A673 (cell line): ENCODE measurements around the gene STH. TPM values are rescaled to one million over a fixed set of nuclear protein-coding genes. Genes with fewer than 3 reads are reported as not detected.

ENCODE experiments used
- BruUV-seq: library from RNA; stranded (reverse); fragments of 400-500 nt; replicated peaks from 2 replicates; lab custom pipeline; 2021; lab: Mats Ljungman, UMichigan
- CTCF ChIA-PET: fragments of 300-600 bp; sonication (Branson Sonifier 250); formaldehyde crosslinking; loops from one replicate; lab custom pipeline; 2022; ENCODE audit warnings: antibody characterized with exemption; lab: Charles Lee
- POLR2A ChIA-PET: fragments of 300-600 bp; sonication (Branson Sonifier 250); formaldehyde crosslinking; loops from one replicate; lab custom pipeline; 2022; ENCODE audit warnings: antibody characterized with exemption; ENCODE audit not compliant: low non-redundant PET; lab: Charles Lee
- DNase-seq: peaks from one replicate; pipeline ENCODE4 v3.0.0-alpha.2; 2015; ENCODE audit warnings: low spot score
- H3K27ac ChIP-seq: fragments of 200-600 bp; sonication (generic); 2 replicates; pipeline ENCODE4 v1.5.1; 2016; ENCODE audit warnings: mixed run types, low read depth, mild to moderate bottlenecking, mixed read lengths, antibody characterized with exemption, low read length; ENCODE audit not compliant: poor library complexity, severe bottlenecking
- H3K27me3 ChIP-seq: fragments of 200-600 bp; sonication (generic); replicated peaks from 2 replicates; pipeline ENCODE4 v1.6.1; 2017; ENCODE audit warnings: mixed run types, low read depth, mild to moderate bottlenecking, mixed read lengths, antibody characterized with exemption, low read length; ENCODE audit not compliant: insufficient read depth, poor library complexity
- H3K36me3 ChIP-seq: fragments of 200-600 bp; sonication (generic); 2 replicates; pipeline ENCODE4 v1.6.1; 2016; ENCODE audit warnings: mixed run types, mild to moderate bottlenecking, mixed read lengths, antibody characterized with exemption, low read length; ENCODE audit not compliant: insufficient read depth, poor library complexity, severe bottlenecking
- H3K4me1 ChIP-seq: fragments of 200-600 bp; sonication (generic); 2 replicates; pipeline ENCODE4 v1.6.1; 2017; ENCODE audit warnings: mixed run types, mild to moderate bottlenecking, mixed read lengths, antibody characterized with exemption, low read length; ENCODE audit not compliant: insufficient read depth, poor library complexity, severe bottlenecking
- H3K4me3 ChIP-seq: fragments of 200-600 bp; sonication (generic); 2 replicates; pipeline ENCODE4 v1.5.1; 2016; ENCODE audit warnings: low read depth, mixed run types, mild to moderate bottlenecking, mixed read lengths, low read length; ENCODE audit not compliant: poor library complexity, severe bottlenecking
- H3K9me3 ChIP-seq: fragments of 200-600 bp; sonication (generic); 2 replicates; pipeline ENCODE4 v1.6.1; 2016; ENCODE audit warnings: mixed run types, low read depth, mild to moderate bottlenecking, mixed read lengths, antibody characterized with exemption, low read length; ENCODE audit not compliant: poor library complexity, severe bottlenecking
- CTCF ChIP-seq: fragments of 300-800, 200-600 bp; sonication (generic); conservative IDR thresholded peaks from 2 replicates; pipeline ENCODE4 v1.5.1; 2017; ENCODE audit warnings: low read depth, mild to moderate bottlenecking, antibody characterized with exemption, low read length, moderate library complexity, mixed read lengths
- EZH2 ChIP-seq: fragments of 200-600 bp; sonication (generic); IDR thresholded peaks from 2 replicates; pipeline ENCODE4 v1.6.1; 2017; ENCODE audit warnings: borderline replicate concordance, low read depth, mild to moderate bottlenecking, mixed read lengths, antibody characterized with exemption, low read length; ENCODE audit not compliant: poor library complexity, severe bottlenecking
- intact Hi-C: fragments of 100-400 bp; cut with micrococcal nuclease; formaldehyde crosslinking; loops from one replicate; pipeline ENCODE4 v1.10.0; 2022; ENCODE audit not compliant: unreplicated experiment
- total RNA-seq: library from RNA; stranded (reverse); gene quantifications from 2 replicates; pipeline ENCODE4 v1.2.3, GENCODE V29; 2021

Gene STH
- total RNA-seq, 1 experiment from 2014 or later, result not detected

- POLR2A ChIA-PET, result no interaction called here
Observed at GRCh38 chr17:45951403-45951802, 47.6 kb upstream of the STH start.

GRCh38 chr17:45951941-45952340 lies 47.1 kb upstream of the STH start:
- peaks cover 5% of the 10 kb centered on the region for H3K4me1 ChIP-seq
- no peaks in the 10 kb centered on the region for H3K9me3 ChIP-seq
- TF ChIP-seq CTCF, result no peak
- TF ChIP-seq EZH2, result no peak
- no peak overlapping the region for H3K27ac ChIP-seq
- no peaks in the 10 kb centered on the region for H3K27me3 ChIP-seq
- POLR2A ChIA-PET, result no interaction called here
- no peak overlapping the region for H3K4me3 ChIP-seq
- no peaks in the 10 kb centered on the region for H3K36me3 ChIP-seq
- no peak for DNase-seq
- CTCF ChIA-PET, result no interaction called here
- BruUV-seq, result no TSS peak
- intact Hi-C loops, result no loop called here

More at GRCh38 chr17:45951403-45951802, 47.6 kb upstream of the STH start:
- DNase-seq, result no peak
- H3K4me1 ChIP-seq, result peaks cover 5% of the 10 kb centered on the region
- no peaks in the 10 kb centered on the region for H3K9me3 ChIP-seq
- BruUV-seq, result no TSS peak
- no peak overlapping the region for H3K4me3 ChIP-seq
- H3K36me3 ChIP-seq, result no peaks in the 10 kb centered on the region
- no peaks in the 10 kb centered on the region for H3K27me3 ChIP-seq
- H3K27ac ChIP-seq, result no peak overlapping the region
- intact Hi-C loops, result no loop called here
- TF ChIP-seq EZH2 (no peak), CTCF (no peak)
- CTCF ChIA-PET, result no interaction called here

GRCh38 chr17:45952814-45953320 lies 46.2 kb upstream of the STH start:
- intact Hi-C loops, result no loop called here
- TF ChIP-seq CTCF (no peak), EZH2 (no peak)
- BruUV-seq, result no TSS peak

More at GRCh38 chr17:45952814-45953320, 46.2 kb upstream of the STH start:
- H3K36me3 ChIP-seq, result no peaks in the 10 kb centered on the region
- DNase-seq, result no peak
- H3K9me3 ChIP-seq, result no peaks in the 10 kb centered on the region
- POLR2A ChIA-PET, result no interaction called here
- CTCF ChIA-PET, result no interaction called here
- no peak overlapping the region for H3K27ac ChIP-seq
- no peak overlapping the region for H3K4me3 ChIP-seq
- peaks cover 5% of the 10 kb centered on the region for H3K4me1 ChIP-seq
- H3K27me3 ChIP-seq, result no peaks in the 10 kb centered on the region
